ENCODE data around the gene FBXO31.
"Not testable (repeated sequence)": the region's sequence is repeated elsewhere in the genome, so short reads cannot be mapped to it uniquely, and the experiment has no call there.

Gene FBXO31

GRCh38 chr16:87340198-87340597, 43.4 kb downstream of the FBXO31 start:
- DNase-seq: no peak

DNA sequence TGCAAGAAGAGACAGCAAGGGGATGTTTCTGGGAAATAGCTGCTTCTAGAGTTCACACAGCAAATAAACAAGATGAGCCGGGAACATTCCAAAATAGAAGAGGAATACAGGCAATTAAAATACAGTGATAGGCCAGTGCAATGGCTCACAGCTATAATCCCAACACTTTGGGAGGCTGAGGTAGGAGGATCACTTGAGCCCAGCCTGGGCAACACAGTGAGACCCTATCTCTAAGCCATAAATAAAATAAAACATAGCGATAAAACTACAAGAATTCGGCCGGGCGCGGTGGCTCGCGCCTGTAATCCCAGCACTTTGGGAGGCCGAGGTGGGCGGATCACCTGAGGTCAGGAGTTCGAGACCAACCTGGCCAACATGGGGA, 43.9 kb downstream of the FBXO31 start:
- not testable (repeated sequence) for DNase-seq

- no peak for DNase-seq
These were observed 44.4 kb downstream of the FBXO31 start for GRCh38 chr16:87339086-87339723.

DNA sequence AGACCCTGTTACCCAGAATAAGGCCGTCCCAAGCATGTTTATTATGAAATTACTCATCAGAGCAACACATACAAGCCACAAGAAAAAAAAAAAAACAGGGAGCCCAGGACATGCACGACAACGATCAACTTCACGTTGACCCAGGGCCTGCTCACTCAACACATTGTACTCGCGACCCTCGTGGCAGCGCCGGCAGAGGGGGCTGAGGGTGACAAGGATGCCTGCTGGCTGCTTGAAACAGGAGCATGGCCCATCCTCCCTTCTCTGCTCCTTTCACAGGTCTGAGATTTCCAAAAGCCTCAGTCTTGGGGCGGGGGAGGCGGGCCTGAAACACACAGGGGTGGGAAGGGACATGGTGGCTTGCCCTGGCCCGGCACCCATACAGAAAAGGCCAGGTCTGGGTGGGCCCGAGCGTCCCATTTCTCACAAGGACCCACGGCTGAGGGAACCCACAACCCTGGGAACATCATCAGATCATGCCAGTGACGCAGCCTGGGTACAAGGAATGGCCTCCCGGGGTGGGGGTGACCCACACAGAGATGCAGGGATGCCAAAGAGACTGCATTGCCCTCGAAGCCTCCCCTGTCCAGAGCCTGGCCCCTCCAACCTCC, 45.3 kb downstream of the FBXO31 start:
- no peak for DNase-seq

GRCh38 chr16:87337262-87337771, 46.3 kb downstream of the FBXO31 start:
- DNase-seq: no peak

DNA sequence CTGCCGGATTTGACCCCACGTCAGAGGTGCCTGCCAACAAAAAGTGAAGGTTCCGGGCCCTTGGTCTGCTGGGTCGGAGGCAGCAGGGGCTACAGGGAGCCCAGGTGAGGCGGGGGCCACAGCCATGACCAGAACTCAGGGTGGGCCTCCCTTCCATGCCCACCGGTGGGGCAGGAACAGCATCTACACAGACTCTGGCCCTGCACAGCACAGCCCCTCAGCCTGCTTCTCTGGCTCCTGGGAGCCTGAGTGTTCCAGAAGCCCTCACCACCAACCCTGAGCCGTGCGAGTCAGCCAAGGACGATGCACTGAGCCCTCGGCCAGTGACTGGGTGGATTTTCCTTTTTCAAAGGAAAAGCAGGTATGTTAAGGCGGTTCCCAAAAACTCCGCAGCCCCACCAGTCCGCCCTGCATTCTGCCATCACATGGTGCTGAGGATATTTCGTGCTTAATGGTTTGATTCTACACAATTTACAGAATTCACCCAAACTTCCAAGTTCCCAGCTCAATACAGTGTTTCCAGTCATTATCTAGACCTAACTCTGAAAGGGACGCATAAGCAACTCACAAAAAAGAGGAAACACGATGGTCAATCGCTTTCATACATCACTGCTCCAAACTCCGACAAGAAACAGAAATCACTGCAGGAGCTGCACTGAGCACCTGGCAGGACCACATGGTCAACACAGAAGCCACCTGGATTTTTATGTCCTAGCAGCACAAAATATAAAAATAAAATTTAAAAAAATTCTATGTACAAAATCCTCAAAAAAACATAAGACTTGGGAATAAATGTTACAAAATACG, 46.9 kb downstream of the FBXO31 start:
- DNase-seq: no peak

DNA sequence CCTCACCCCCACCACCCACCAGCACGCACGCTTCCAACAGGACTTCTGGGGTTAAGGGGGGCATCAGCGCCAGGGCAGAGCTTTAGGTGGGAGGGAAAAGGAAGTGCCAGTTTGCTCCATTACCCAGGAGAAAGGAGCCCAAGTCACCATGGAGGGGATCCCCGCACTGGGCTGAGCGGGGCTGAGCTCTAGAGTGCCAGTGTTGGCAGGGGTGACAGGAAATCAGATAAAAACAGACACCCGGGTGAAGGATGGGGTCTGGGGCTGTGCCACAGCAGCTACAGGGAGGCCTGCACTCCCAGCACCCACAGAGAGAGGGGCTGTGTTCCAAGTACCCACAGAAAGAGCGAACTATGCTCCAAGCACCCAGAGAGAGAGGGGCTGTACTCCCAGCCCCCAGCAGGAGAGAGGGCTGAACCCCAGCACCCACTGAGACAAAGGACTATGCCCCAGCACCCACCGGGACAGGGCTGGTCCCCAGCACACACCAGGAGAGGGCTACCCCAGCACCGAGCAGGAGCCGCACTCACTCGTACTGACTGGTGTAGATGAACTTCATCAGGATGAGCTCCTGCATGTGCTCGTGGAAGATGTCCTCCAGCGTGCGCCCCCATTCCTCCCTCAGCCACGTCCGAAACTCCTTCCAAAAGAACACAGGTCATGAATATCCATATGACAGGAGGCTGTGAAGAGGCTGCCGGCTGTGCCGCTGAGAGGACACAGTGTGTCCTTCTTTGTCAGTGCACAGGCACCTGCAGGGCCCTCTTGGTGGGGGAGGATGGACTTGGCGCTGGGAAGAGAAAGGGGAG, 47.7 kb downstream of the FBXO31 start:
- DNase-seq: no peak

- DNase-seq: no peak
These were observed 48.6 kb downstream of the FBXO31 start for GRCh38 chr16:87334651-87335624.

GRCh38 chr16:87333581-87334331, 49.8 kb downstream of the FBXO31 start:
- DNase-seq: no peak

GRCh38 chr16:87333101-87333500, 50.5 kb downstream of the FBXO31 start:
- no peak for DNase-seq

DNA sequence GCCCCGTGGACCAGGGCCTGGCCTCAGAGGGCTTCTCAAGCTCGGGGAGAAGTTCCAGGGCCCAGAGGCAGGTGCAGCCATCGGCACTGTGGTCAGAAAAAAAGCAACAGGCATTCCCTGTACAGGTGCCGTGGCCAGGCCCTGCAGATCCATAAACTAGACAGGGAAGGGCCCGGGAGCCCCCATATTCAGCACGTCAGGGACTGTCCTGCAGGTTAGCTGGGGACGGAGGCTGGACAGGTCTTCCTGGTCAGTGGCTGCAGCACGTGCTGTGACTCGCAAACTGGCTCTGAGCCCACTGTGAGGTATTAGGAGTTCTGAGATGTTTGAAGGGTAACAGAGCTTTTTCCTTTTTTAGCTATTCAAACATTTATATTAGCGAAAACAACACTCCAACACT, 51.4 kb downstream of the FBXO31 start:
- no peak for DNase-seq

- DNase-seq: no peak
These were observed 52.3 kb downstream of the FBXO31 start for GRCh38 chr16:87331241-87331801.

GRCh38 chr16:87330646-87331045, 52.9 kb downstream of the FBXO31 start:
- DNase-seq: no peak

GRCh38 chr16:87330257-87330624, 53.3 kb downstream of the FBXO31 start:
- no peak for DNase-seq

DNA sequence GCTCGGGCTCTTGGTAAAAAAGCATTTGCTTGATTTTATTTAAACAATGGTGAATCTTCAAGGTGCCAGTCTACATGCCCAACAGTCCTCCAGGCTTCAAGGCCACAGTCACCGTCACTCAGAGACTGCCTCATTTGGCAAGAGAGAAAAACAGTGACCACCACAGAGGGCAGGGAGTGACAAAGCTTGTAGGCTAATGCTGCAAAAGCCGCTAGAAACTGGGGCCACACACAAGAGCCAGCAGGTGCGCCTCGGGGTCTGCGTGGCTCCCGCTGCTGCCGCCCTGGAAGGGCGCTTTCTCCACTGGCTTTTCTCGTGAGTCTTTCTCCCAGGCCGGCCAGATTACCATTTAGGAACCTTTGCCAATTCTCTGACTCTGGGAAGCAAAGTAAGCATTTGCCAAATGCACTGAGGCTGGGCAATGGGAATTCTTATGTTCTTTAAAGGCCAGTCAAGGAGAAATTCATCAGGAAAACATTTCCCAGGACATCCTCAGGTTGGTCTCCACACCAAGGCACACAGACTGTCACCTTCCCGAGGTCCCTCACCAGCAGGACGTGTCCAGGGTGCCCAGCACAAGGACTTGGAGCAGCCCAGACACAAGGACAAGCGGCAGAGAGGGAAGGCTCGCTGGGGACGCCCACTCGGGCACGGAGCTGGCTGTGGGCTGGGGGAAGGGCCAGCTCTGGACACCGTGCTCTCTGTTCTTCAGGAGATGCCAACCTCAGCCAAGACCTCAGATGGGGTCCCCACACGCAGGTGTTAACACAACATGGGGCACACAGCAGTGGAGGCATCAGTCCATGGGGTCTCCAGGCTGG, 53.9 kb downstream of the FBXO31 start:
- no peak for DNase-seq

GRCh38 chr16:87328846-87329245, 54.7 kb downstream of the FBXO31 start:
- DNase-seq: no peak

DNA sequence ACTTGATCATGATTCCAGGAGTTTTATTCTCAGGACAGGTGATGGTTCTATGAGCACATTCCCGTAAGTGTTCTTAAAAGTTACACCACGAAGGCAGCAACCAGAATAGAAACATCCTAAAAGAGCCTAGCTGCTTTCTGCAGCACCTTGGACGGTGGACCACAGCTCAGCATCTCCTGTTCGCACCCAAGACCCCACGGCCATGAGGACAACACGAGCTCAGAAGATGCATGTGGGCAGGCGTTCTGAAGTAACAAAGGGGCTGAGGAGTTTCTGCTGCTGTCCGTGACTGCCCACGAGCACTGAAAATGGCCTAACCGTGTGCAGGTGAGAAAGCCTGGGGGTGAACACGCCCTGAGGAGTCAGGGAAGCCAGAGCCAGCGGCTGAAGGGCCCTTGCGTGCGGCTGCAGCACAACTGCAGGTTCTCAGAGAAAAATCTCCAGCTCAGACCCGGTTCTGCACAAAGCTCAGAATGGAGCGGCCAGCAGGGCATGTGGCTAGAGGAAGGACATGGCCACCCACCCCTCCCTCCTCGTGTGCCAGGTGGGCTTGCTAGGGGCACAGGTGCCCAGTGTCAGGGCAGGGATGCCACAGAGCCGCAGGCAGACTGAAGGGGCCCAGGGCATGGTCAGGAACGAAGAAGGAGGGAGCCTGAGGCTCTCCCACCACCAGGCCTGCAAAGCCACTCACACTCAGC, 55.6 kb downstream of the FBXO31 start:
- no peak for DNase-seq

DNA sequence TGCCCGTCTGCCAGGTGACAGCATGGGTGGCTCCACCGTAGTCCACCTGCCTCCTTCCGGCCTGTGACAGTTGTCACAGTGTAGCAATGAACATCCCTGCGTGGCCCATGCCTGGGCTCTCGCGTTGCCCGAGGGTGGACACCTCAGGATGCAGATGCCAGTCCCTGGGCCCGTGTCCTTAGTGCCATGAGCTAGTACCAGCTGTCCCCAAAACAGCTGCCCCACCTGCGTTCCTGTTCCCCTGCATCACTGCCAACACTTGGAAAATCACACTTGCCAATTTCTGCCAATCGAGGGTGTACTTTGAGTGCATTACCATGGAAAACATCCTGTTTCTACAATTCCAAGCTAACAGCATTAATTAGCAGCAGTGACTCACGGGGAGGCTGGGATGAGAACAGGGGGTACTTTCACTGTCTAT, 57.4 kb downstream of the FBXO31 start:
- no peak for DNase-seq

- DNase-seq: no peak
These were observed 58.1 kb downstream of the FBXO31 start for GRCh38 chr16:87325423-87325858.
